ENCODE measurements around the gene CSMD2.

DNA sequence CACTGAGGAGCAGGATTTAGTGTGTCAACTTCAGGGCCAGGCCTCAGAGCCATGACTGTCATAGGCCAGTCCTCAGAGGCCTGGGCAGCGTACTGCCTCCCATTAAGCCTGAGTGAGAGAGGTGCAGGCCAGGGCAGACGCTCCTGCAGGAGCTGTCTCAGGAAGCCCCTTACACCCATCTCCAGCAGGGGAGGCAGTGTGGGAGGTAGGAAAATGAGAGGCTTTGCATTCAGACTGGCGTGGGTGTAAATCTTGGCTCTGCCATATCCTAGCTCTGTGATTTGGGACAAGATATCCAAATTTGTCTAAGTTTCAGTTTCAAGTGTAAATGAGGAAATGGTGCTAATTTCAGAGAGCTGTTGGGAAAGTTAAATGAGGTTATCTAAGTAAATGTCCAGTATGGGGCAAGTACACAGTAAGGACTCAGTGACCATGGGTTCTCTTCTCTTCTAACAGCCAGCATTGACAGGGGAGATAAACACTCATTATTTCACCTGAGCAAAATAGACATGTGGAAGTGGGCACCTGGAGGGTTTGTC, 508.5 kb downstream of the CSMD2 start:
- TF ChIP-seq CTCF (IDR thresholded peaks at IDR 0.05) (no peak), POLR2A (IDR thresholded peaks at IDR 0.05) (no peak)
